ENCODE results near the gene FKBP6.

- TF ChIP-seq POLR2AphosphoS5 (IDR thresholded peaks at IDR 0.05; ENCODE audit: low read depth, low read length) (no peak), POLR2A (IDR thresholded peaks at IDR 0.05; ENCODE audit: low read depth, low read length) (no peak), TAF1 (IDR thresholded peaks at IDR 0.05; ENCODE audit: low read depth, low read length) (no peak), SPI1 (IDR thresholded peaks at IDR 0.05; ENCODE audit: low read depth, low read length) (no peak), POU2F2 (IDR thresholded peaks at IDR 0.05; ENCODE audit: low read depth, low read length) (no peak)
These were observed 39.0 kb downstream of the FKBP6 start for GRCh38 chr7:73366990-73367389.

Data from GM12891 (cell line).